ENCODE data around the gene CYP2D6. TPM values are rescaled to one million over a fixed set of nuclear protein-coding genes. Genes with fewer than 3 reads are reported as not detected.

Gene CYP2D6
- total RNA-seq, 2 donors from 2014 or later = 0.31 to 0.59 TPM

Other genes starting within 250 kb of the CYP2D6 start
- 1 to 10 TPM; 1.1 to 3.3 TPM for gene SHISA8, start 215.7 kb downstream of the CYP2D6 start, total RNA-seq
- gene TNFRSF13C, start 204.0 kb downstream of the CYP2D6 start, total RNA-seq = under 1 TPM; 0.29 to 0.44 TPM
- 1 to 10 TPM in 1 of 2 donors, under 1 TPM in 1; 0.79 to 2.0 TPM for gene CENPM, start 183.7 kb downstream of the CYP2D6 start, total RNA-seq
- under 1 TPM; 0.09 to 0.24 TPM for gene SEPTIN3, start 161.4 kb downstream of the CYP2D6 start, total RNA-seq
- gene WBP2NL, start 132.0 kb downstream of the CYP2D6 start, total RNA-seq = under 1 TPM; 0.42 to 0.50 TPM
- gene NAGA, start 60.0 kb downstream of the CYP2D6 start, total RNA-seq = 10 to 100 TPM; 16.7 to 21.1 TPM
- 10 to 100 TPM in 1 of 2 donors, 1 to 10 TPM in 1; 8.7 to 11.3 TPM for gene PHETA2, start 56.6 kb downstream of the CYP2D6 start, total RNA-seq
- gene SMDT1, start 51.1 kb downstream of the CYP2D6 start, total RNA-seq = 100 to 1,000 TPM; 119 to 151 TPM
- gene NDUFA6, start 40.0 kb downstream of the CYP2D6 start, total RNA-seq = 100 to 1,000 TPM; 224 to 247 TPM
- 10 to 100 TPM; 13.9 to 18.2 TPM for gene TCF20, start 139.8 kb upstream of the CYP2D6 start, total RNA-seq